GM21515 (cell line): ENCODE measurements around the gene SCFD2.
"Not testable (repeated sequence)": the region's sequence is repeated elsewhere in the genome, so short reads cannot be mapped to it uniquely, and the experiment has no call there.

Experiments
- ATAC-seq: cut with Tn5 transposase; IDR thresholded peaks from one replicate; pipeline ENCODE4 v1.9.1; 2021; ENCODE audit not compliant: unreplicated experiment

The SCFD2 gene

DNA sequence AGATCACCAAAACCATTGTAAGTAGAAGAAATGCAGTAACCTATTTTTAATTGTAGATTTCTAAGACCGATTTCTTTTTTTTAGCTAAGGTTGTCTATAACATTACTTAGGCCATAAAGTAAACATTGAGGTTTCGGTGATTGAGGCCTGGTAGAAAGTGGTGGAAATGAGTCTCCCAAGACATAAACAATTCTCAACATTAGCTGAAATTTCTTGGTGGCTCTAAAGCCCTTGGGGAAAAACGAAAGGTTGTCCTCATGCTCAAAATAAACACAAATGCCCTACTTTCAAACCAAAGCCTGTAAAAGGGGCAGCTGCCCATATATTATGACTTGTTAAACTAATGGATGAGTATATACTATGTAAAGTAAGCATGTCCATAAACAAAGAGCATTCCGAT, 98.8 kb downstream of the SCFD2 start:
- no peak for ATAC-seq

DNA sequence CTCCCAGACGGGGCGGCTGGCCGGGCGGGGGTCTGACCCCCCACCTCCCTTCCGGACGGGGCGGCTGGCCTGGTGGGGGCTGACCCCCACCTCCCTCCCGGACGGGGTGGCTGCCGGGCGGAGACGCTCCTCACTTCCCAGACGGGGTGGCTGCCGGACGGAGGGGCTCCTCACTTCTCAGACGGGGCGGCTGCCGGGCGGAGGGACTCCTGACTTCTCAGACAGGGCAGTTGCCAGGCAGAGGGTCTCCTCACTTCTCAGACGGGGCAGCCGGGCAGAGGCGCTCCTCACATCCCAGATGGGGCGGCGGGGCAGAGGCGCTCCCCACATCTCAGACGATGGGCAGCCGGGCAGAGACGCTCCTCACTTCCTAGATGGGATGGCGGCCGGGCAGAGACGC, 109.9 kb downstream of the SCFD2 start:
- not testable (repeated sequence) for ATAC-seq

DNA sequence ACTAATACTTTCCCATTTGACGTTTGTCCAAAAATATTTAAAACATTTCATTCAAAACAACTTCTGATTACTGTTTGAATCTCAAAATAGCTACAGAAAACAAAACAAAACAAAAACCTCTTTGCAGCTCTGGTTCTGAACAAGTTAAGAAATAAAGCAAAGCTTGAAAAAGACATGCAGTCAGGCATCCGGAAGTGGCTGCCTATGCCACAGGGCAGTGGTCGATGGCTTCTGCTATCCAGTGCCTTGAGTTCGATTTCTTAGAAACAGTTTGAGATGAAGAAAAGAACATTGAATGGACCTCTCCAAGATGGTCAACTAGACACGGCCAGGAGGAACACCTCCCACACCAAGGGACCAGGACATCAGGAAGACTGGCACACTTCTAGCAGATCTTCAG, 125.3 kb downstream of the SCFD2 start:
- no peak for ATAC-seq

- not testable (repeated sequence) for ATAC-seq
Observed at GRCh38 chr4:53238352-53238751, 127.5 kb downstream of the SCFD2 start.

GRCh38 chr4:53237811-53238210, 128.1 kb downstream of the SCFD2 start:
- not testable (repeated sequence) for ATAC-seq

DNA sequence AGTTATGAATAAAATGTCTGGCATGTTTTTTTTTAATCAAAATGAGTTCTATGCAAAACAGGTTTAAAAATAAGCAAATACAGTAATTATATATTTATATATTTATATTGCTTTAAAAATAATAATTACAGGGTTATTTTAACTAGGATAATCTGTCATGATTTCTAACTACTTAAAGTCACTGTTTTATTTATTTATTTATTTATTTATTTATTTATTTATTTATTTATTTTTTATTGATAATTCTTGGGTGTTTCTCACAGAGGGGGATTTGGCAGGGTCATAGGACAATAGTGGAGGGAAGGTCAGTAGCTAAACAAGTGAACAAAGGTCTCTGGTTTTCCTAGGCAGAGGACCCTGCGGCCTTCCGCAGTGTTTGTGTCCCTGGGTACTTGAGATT, 129.2 kb downstream of the SCFD2 start:
- not testable (repeated sequence) for ATAC-seq

- no peak for ATAC-seq
Observed at GRCh38 chr4:53235547-53235946, 130.3 kb downstream of the SCFD2 start.

- ATAC-seq: no peak
Observed at GRCh38 chr4:53234669-53235068, 131.2 kb downstream of the SCFD2 start.

- ATAC-seq: no peak
Observed at GRCh38 chr4:53234111-53234510, 131.8 kb downstream of the SCFD2 start.

DNA sequence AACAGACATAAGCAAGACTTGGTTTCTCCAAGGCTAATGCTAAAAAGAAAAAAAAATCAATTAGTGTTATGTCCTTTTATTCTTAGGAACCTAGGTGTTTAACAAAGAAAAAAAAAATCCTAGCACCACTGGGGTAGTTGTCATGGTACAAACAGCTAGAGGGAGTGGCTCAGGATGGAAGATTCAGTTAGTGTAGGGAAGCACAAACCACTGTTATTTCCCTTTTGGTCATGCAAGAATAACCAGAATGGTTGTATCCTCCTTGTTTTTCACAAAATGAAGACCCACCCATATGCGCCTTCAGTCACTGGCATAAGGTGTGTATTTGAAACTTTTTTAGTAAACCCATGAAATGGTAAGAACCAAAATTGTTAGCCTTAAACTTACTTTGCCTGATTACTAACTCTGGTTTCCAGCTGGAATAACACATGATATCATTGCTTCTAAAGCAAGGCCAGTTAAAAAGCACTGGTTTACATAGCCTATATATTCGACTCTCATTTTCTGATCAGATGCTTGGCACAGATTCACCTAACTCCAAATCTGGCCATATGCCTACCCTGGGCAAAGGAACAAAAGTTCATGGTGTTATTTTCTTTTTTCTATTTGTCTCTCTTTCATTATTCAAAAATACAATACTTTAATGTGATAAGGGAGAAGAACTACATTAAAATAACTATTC, 132.6 kb downstream of the SCFD2 start:
- ATAC-seq: no peak

- no peak for ATAC-seq
Observed at GRCh38 chr4:53232371-53232770, 133.5 kb downstream of the SCFD2 start.

DNA sequence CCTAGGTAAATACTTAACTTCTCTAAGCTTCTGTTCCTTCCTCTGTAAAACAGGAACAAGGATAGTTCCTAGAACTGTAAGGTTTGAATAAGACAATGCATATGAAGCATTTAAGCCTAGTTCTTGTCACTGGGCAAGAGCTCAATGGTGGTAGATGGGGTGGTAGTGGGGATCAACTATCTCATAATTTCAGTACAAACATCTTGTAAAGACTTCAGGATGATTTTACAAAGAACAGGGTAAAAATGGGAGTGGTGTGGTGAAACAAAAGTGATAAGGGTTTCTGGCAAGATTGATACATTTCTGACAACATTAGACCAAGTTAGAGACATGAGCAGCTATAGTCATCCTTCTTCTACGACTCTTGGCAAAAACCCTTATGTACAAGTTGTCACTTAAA, 137.8 kb downstream of the SCFD2 start:
- ATAC-seq: no peak

- ATAC-seq: no peak
Observed at GRCh38 chr4:53227451-53227850, 138.4 kb downstream of the SCFD2 start.

DNA sequence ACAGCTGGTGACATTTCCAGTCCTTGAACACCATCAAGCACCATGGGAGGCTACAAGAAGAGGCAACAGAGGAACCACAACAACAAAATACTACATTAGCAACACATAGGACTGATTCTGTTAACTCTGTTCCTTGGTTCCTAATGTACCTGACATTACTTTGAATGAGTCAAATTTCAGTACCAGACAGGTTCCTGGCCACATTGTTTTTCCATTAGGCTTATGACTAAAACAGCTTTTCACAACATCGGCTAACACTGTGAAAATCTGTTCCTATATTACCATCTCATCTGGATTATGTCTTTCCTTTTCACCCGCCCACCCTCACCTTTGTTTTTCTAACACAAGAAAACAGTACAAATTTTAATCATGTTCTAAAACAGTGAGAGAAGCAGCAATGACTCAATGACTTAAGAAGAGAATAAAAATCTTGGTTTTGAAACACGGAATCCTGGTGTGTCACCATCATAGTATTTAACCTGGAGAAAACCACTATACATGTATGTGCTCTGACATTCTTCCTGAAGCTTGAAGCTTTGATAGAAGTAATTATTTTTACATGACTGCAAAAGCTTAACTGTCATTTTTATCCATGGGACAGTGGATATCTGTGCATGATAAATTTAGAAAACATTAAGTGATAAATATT, 143.9 kb downstream of the SCFD2 start:
- no peak for ATAC-seq

DNA sequence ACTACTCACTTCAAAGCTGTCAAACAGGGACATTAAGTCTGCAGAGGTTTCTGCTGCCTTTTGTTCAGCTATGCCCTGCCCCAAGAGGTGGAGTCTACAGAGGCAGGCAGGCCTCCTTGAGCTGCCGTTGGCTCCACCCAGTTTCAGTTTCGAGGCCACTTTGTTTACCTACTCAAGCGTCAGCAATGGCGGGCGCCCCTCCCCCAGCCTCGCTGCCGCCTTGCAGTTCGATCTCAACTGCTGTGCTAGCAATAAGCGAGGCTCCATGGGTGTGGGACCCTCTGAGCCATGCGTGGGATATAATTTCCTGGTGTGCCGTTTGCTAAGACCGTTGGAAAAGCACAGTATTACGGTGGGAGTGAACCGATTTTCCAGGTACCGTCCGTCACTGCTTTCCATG, 146.7 kb downstream of the SCFD2 start:
- ATAC-seq: not testable (repeated sequence)

GRCh38 chr4:53208753-53209152, 157.1 kb downstream of the SCFD2 start:
- ATAC-seq: no peak

- no peak for ATAC-seq
Observed at GRCh38 chr4:53205970-53206369, 159.9 kb downstream of the SCFD2 start.

- no peak for ATAC-seq
Observed at GRCh38 chr4:53199356-53199755, 166.5 kb downstream of the SCFD2 start.

DNA sequence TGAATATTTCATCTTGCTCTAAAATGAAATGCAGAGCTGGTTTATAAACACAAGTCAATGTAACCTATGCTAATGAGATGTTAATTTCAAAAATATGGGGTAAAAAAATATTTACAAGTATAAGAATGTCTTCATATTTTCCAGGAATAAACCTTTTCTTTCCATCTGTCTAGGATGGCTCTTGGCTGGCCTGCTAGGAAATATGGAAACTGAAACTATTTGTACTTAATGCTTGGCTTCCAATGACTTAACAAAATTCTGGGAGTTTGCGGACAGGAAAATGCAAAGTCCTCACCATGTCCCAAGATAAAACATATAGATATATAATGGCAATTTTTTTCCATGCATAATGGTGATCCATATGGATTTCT, 168.1 kb downstream of the SCFD2 start:
- ATAC-seq: no peak

- ATAC-seq: no peak
Observed at GRCh38 chr4:53196882-53197771, 168.7 kb downstream of the SCFD2 start.

GRCh38 chr4:53195815-53196661, 169.8 kb downstream of the SCFD2 start:
- no peak for ATAC-seq
